A204.1 (cell line): ENCODE measurements around the gene LRIG3.

ENCODE experiments used
- FAIRE-seq: peaks from 2 replicates; lab custom pipeline; 2012; peaks lifted over from hg19 to GRCh38; lab: Jason Lieb, UNC

The LRIG3 gene

GRCh38 chr12:58850826-58851225 lies 69.5 kb downstream of the LRIG3 start:
- FAIRE-seq, result no peak

GRCh38 chr12:58847901-58848600 lies 72.3 kb downstream of the LRIG3 start:
- FAIRE-seq, result no peak

GRCh38 chr12:58844161-58844560 lies 76.1 kb downstream of the LRIG3 start:
- FAIRE-seq, result no peak

GRCh38 chr12:58841058-58841798 lies 79.1 kb downstream of the LRIG3 start:
- FAIRE-seq, result no peak

GRCh38 chr12:58833853-58834252 lies 86.5 kb downstream of the LRIG3 start:
- no peak for FAIRE-seq

GRCh38 chr12:58832920-58833319 lies 87.4 kb downstream of the LRIG3 start:
- FAIRE-seq, result no peak
